Breast epithelium (tissue), 4 donors: ENCODE data around the gene GRIA4. TPM values are rescaled to one million over a fixed set of nuclear protein-coding genes. Genes with fewer than 3 reads are reported as not detected.

Experiments
- DNase-seq, 2 donors: peaks; one replicate each; pipeline ENCODE4 v3.0.0-alpha.2; 2019; ENCODE audit warnings: low spot score in 2 of 2
- H3K27ac ChIP-seq, 2 donors: fragments of 200-600 bp; sonication (generic) in 1 of 2; one replicate each; pipeline ENCODE4 v1.5.1; 2016 to 2019; ENCODE audit warnings: mild to moderate bottlenecking in 1 of 2
- H3K27me3 ChIP-seq, 2 donors: fragments of 200-600 bp; sonication (generic) in 1 of 2; one replicate each; pipeline versions ENCODE4 v1.5.1 to v1.6.0; 2017 to 2019; ENCODE audit warnings: control low read depth in 1 of 2, mild to moderate bottlenecking in 1 of 2
- H3K36me3 ChIP-seq: fragments of 200-600 bp; one replicate; pipeline ENCODE4 v1.5.1; 2019
- H3K4me1 ChIP-seq, 2 donors: fragments of 200-600 bp; sonication (generic); one replicate each; pipeline ENCODE4 v1.5.1; 2016 to 2019; ENCODE audit warnings: control low read depth in 1 of 2
- H3K4me3 ChIP-seq, 3 donors: fragments of 200-600 bp; sonication (generic); 1 replicate in 2 of 3; 2 replicates in 1 of 3; pipeline ENCODE4 v1.5.1; 2016 to 2019; ENCODE audit warnings: mild to moderate bottlenecking in 3 of 3, moderate library complexity in 2 of 3
- H3K9me3 ChIP-seq, 2 donors: fragments of 200-600 bp; sonication (generic) in 1 of 2; one replicate each; pipeline ENCODE4 v1.5.1; 2016 to 2019; ENCODE audit warnings: control low read depth in 1 of 2
- POLR2A ChIP-seq: fragments of 450-650 bp; IDR thresholded peaks from one replicate; pipeline ENCODE4 v1.6.1; 2016; ENCODE audit warnings: antibody characterized with exemption, mild to moderate bottlenecking, moderate library complexity
- POLR2AphosphoS5 ChIP-seq, 3 donors: sonication (generic); formaldehyde crosslinking; IDR thresholded peaks; one replicate each; pipeline ENCODE4 v1.6.1; 2017; ENCODE audit warnings: antibody characterized with exemption in 3 of 3
- intact Hi-C: fragments of 100-400 bp; cut with DNase I; formaldehyde crosslinking; loops from one replicate; pipeline ENCODE4 v1.15.1; 2023; ENCODE audit warnings: low total_unique reads
- total RNA-seq, 3 donors: library from RNA; depleted of rRNA; stranded (reverse); fragments of >200 nt; gene quantifications; one replicate each; pipeline ENCODE4 v1.1.0, GENCODE V29; 2016
- TF ChIP-seq, protein P1 (sequence below), 3 donors: fragments of 450-650 bp; IDR thresholded peaks; one replicate each; pipeline ENCODE4 v1.5.1; 2016 to 2017; ENCODE audit warnings: antibody characterized with exemption in 3 of 3, mild to moderate bottlenecking in 3 of 3, moderate library complexity in 3 of 3

GRIA4 gene
- total RNA-seq, 3 donors from 2014 or later = 14.1 to 27.7 TPM; not detected in 1

DNA sequence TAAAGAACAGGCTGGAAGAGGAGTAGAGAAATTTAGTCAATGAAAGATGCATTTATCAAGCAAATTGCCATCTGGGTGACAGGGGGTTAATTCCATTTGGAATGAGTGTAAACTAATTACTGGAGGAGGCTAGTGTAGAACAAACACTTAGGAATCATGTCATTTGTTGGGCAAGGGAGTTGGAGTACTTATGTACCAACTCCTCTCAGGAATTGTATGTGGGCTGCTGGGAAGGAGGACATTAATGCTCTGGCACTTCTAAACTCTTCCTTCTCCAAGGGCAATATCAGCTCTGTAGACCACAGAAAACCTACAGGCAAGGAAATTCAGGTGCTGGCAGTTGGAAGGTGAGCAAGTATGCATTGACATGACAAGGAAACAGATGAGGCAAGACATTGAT lies 271.2 kb downstream of the GRIA4 start:
- intact Hi-C loops = no loop called here
- no peaks in the 10 kb centered on the region for H3K27me3 ChIP-seq

DNA sequence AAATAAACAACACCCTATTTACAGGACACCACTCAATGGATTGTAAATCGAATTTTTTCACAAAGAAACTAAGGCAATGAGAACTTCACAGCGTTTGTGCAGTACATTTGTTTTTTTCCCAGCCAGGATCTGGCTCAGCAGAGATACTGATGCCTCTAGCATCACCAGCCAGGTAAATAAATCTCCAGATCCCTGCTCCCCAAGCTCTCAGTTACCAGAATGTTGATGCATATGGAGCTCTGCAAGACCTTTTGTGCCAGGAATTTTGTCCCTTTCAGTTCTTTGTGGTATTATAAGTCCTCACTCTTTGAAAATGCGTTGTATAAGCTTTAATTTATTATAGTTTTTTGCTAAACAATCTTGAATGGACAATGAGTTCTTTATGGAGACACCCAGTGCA lies 274.6 kb downstream of the GRIA4 start:
- TF ChIP-seq, protein P1, sequence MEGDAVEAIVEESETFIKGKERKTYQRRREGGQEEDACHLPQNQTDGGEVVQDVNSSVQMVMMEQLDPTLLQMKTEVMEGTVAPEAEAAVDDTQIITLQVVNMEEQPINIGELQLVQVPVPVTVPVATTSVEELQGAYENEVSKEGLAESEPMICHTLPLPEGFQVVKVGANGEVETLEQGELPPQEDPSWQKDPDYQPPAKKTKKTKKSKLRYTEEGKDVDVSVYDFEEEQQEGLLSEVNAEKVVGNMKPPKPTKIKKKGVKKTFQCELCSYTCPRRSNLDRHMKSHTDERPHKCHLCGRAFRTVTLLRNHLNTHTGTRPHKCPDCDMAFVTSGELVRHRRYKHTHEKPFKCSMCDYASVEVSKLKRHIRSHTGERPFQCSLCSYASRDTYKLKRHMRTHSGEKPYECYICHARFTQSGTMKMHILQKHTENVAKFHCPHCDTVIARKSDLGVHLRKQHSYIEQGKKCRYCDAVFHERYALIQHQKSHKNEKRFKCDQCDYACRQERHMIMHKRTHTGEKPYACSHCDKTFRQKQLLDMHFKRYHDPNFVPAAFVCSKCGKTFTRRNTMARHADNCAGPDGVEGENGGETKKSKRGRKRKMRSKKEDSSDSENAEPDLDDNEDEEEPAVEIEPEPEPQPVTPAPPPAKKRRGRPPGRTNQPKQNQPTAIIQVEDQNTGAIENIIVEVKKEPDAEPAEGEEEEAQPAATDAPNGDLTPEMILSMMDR (IDR thresholded peaks at IDR 0.05) = no peak
- no peak for TF ChIP-seq POLR2A
- Histone ChIP-seq H3K27me3 (no peaks in the 10 kb centered on the region), H3K4me1 (no peaks in the 10 kb centered on the region), H3K27ac (no peak overlapping the region), H3K36me3 (no peaks in the 10 kb centered on the region), H3K9me3 (no peaks in the 10 kb centered on the region), H3K4me3 (no peak overlapping the region)
- intact Hi-C loops = no loop called here
- no peak for DNase-seq

More for the DNA sequence above, 271.2 kb downstream of the GRIA4 start:
- Histone ChIP-seq H3K4me1 (no peaks in the 10 kb centered on the region), H3K9me3 (no peaks in the 10 kb centered on the region), H3K36me3 (no peaks in the 10 kb centered on the region), H3K4me3 (no peak overlapping the region), H3K27ac (no peak overlapping the region)
- no peak for TF ChIP-seq POLR2AphosphoS5 (IDR thresholded peaks at IDR 0.05)
- TF ChIP-seq, protein P1 (IDR thresholded peaks at IDR 0.05) = no peak
- no peak for TF ChIP-seq POLR2A
- DNase-seq = no peak

DNA sequence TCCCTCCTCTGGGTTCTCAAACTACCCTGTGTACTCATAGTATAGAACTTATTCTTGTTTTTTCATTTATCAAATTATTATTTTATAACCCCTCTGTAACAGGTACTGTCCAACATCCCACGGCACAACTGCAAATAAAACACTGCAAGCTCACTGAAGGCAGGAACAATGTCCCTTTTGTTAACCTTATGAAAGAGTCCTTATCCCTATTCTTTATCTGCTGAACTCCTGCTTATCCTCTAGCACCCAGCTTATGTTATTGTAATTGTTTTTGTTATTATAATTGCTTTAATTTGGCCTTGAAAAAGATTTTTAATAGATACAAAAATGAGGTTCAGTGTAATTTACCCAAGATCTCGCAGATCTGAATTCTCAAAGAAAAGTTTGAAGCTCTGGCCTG lies 281.8 kb downstream of the GRIA4 start:
- Histone ChIP-seq H3K27ac (no peak overlapping the region), H3K4me3 (no peak overlapping the region), H3K4me1 (no peaks in the 10 kb centered on the region), H3K9me3 (no peaks in the 10 kb centered on the region), H3K27me3 (no peaks in the 10 kb centered on the region), H3K36me3 (no peaks in the 10 kb centered on the region)
- intact Hi-C loops = no loop called here
- TF ChIP-seq, protein P1 (IDR thresholded peaks at IDR 0.05) = no peak
- TF ChIP-seq POLR2AphosphoS5 (IDR thresholded peaks at IDR 0.05) = no peak
- no peak for DNase-seq

DNA sequence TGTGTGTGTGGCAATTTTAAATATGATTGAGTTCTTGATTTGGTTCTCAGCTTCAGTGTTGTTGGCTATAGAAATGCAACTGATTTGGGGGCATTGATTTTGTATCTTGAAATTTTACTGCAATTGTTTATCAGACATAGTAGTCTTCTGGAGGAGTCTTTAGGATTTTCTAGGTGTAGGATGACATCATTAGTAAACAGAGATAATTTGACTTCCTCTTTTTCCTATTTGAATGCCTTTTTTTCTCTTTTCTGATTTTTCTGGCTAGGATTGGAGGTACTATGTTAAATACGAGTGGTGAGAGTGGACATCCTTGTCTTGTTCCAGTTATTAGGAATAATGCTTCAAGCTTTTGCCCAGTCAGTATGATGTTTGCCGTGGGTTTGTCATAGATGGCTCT lies 287.3 kb downstream of the GRIA4 start:
- Histone ChIP-seq H3K36me3 (no peaks in the 10 kb centered on the region), H3K27me3 (no peaks in the 10 kb centered on the region), H3K4me3 (no peak overlapping the region), H3K9me3 (no peaks in the 10 kb centered on the region), H3K27ac (no peak overlapping the region), H3K4me1 (no peaks in the 10 kb centered on the region)
- intact Hi-C loops = no loop called here
- DNase-seq = no peak
- TF ChIP-seq, protein P1 (IDR thresholded peaks at IDR 0.05) = no peak
- no peak for TF ChIP-seq POLR2A
- no peak for TF ChIP-seq POLR2AphosphoS5 (IDR thresholded peaks at IDR 0.05)

DNA sequence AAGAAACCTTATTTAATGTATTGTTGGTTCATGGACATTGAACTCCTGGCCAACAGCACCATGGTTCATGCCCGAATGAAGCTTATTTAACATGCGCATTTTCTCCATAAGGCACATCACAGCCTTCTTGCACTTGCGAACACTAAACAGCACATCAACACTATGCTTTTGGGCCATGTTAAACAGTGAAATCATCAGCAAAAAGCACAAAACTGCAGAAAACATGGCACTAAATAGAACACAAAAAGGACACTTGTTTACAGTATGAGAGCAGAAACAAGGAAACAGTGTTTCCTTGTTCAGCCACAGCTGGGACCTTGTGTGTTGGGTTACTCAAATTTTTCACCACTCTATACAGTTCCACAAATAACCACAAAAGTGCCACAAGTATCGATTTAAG lies 289.9 kb downstream of the GRIA4 start:
- H3K27ac ChIP-seq = no peak overlapping the region
- no peaks in the 10 kb centered on the region for H3K36me3 ChIP-seq
- H3K4me1 ChIP-seq = no peaks in the 10 kb centered on the region
- H3K4me3 ChIP-seq = no peak overlapping the region
- H3K9me3 ChIP-seq = no peaks in the 10 kb centered on the region
- intact Hi-C loops = no loop called here
- TF ChIP-seq POLR2A = no peak
- TF ChIP-seq POLR2AphosphoS5 (IDR thresholded peaks at IDR 0.05) = no peak
- TF ChIP-seq, protein P1 (IDR thresholded peaks at IDR 0.05) = no peak
- no peaks in the 10 kb centered on the region for H3K27me3 ChIP-seq
- DNase-seq = no peak
